ENCODE results near the gene NUP214. TPM values are rescaled to one million over a fixed set of nuclear protein-coding genes. Genes with fewer than 3 reads are reported as not detected.

NUP214 gene
- total RNA-seq, 4 donors from 2014 or later, result 64.7 to 90.8 (median 74.0) TPM

DNA sequence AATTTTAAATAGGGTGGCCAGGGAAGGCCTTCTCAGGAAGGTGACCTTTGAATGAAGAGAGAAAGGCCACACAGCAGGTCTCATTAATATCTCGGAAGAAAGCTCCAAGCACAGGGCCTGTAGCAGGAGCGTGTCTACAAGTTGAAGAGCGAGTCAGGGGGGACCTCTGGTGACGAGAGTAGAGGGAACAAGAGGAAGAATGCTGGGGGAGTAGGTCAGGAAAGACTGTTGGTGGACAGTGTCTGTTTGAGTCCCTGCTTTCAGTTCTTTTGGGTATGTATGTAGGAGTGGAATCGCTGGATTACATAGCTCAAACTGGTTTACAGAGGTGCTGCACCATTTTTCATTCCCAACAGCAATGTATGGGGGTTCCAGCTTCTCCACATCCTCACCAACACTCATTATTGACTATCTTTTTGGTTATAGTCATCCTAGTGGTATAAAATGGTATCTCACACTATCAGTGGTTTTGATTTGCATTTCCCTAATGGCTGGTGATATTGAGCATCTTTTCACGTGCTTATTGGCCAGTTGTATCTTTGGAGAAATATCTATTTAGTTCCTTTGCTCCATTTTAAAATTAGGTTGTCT lies 55.8 kb downstream of the NUP214 start:
- TF ChIP-seq, protein P1, sequence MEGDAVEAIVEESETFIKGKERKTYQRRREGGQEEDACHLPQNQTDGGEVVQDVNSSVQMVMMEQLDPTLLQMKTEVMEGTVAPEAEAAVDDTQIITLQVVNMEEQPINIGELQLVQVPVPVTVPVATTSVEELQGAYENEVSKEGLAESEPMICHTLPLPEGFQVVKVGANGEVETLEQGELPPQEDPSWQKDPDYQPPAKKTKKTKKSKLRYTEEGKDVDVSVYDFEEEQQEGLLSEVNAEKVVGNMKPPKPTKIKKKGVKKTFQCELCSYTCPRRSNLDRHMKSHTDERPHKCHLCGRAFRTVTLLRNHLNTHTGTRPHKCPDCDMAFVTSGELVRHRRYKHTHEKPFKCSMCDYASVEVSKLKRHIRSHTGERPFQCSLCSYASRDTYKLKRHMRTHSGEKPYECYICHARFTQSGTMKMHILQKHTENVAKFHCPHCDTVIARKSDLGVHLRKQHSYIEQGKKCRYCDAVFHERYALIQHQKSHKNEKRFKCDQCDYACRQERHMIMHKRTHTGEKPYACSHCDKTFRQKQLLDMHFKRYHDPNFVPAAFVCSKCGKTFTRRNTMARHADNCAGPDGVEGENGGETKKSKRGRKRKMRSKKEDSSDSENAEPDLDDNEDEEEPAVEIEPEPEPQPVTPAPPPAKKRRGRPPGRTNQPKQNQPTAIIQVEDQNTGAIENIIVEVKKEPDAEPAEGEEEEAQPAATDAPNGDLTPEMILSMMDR (IDR thresholded peaks at IDR 0.05; ENCODE audit: low read depth), result no peak

- TF ChIP-seq, protein P1 (IDR thresholded peaks at IDR 0.05; ENCODE audit: low read depth), result no peak
Measured at GRCh38 chr9:131185924-131186323, 60.5 kb downstream of the NUP214 start.

DNA sequence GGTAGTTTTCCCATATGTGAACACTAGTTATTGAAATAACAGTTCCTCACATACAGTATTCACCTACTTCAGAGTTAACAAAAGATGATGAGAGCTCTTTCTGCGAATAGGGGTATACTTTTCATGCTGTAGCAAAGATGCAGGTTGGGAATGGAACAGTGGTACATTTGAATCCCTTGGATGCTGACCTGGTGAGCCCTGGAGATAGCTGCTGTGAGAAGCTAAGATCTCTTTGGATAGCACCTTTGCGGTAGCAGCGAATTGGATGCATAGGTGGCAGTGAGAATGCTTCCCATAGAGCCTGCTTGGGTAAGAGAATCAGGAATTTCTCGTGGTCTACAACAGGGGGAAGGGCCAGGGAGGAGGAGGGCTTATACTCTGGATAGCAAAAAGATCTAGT lies 61.2 kb downstream of the NUP214 start:
- TF ChIP-seq, protein P1 (IDR thresholded peaks at IDR 0.05; ENCODE audit: low read depth), result no peak

DNA sequence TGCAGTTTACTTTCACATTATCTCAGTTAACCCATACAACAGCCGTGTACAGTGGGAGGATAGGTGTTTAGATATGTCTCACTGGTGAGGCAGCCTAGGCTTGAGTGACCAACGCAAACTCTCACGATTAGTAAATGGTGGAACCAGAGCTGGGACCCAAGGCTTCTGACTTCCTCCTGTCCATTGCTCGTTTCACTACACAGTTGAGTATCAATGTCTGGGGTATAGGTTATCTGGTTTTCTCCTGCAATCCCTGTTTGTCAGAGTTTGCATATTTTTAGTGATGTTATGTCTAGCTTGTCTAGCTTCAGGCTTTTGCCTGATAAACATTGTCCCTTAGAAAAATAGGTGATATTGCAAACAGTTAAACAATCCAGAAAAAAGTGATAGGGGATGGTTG lies 62.6 kb downstream of the NUP214 start:
- TF ChIP-seq, protein P1 (IDR thresholded peaks at IDR 0.05; ENCODE audit: low read depth), result no peak

GRCh38 chr9:131188976-131189375 lies 63.6 kb downstream of the NUP214 start:
- TF ChIP-seq, protein P1 (IDR thresholded peaks at IDR 0.05; ENCODE audit: low read depth), result no peak

DNA sequence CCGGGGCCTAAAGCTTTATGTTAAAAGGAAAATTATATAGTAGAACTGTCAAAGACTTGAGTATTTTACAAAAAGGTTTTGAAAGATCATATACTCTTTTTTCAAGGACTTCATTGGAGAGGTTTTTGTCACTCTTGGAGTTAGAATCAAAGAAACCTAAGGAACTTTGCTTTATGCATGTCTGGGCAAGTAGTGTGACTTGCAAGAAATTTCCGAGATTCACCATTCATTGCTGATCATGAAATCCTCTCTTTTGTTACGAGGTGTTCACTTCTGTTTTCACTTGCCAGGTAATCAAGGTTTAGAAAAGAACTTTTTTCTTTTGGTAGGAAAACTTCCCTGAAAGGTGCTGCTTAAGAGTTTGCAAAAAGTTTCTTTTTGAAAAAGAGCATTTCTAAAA lies 64.8 kb downstream of the NUP214 start:
- TF ChIP-seq, protein P1 (IDR thresholded peaks at IDR 0.05; ENCODE audit: low read depth), result no peak

- TF ChIP-seq, protein P1 (IDR thresholded peaks at IDR 0.05; ENCODE audit: low read depth), result no peak
Measured at GRCh38 chr9:131191857-131192256, 66.5 kb downstream of the NUP214 start.

Measured in subcutaneous adipose tissue (tissue), 4 donors.